Choroid plexus epithelial cell (primary cell): ENCODE measurements around the gene CDK5RAP2.

Experiments
- DNase-seq: peaks from one replicate; pipeline ENCODE4 v3.0.0-alpha.2; 2010; ENCODE audit warnings: low read depth
- H3K4me3 ChIP-seq: 2 replicates; pipeline ENCODE4 v1.5.1; 2011; ENCODE audit warnings: low read depth, mild to moderate bottlenecking, control low read depth, low read length, moderate library complexity
- TF ChIP-seq, protein P1 (sequence below): conservative IDR thresholded peaks from 2 replicates; pipeline ENCODE4 v1.5.1; 2011; ENCODE audit warnings: low read depth, mild to moderate bottlenecking, control low read depth, inconsistent platforms, low read length, moderate library complexity

CDK5RAP2 gene

DNA sequence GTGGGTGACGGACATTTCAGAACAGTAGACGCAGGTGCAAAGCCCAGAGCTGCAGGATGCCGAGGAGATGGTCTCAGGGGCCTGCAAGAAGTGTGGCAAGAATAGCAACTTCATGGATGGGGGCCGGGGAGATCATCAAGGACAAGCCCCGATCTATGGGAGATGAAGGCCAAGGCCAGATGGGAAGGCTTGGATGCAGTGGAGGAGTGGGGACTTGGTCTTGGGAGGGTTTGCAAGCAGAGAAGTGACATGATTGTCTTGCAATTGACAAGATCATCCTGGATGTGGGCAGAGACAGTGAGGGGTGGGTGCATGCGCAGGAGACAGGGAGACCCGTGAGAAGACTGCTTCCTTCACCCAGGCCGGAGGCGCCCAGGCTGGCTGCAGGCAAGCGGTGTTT, 198.1 kb downstream of the CDK5RAP2 start:
- DNase-seq, result no peak
- H3K4me3 ChIP-seq, result no peak overlapping the region
- TF ChIP-seq, protein P1, sequence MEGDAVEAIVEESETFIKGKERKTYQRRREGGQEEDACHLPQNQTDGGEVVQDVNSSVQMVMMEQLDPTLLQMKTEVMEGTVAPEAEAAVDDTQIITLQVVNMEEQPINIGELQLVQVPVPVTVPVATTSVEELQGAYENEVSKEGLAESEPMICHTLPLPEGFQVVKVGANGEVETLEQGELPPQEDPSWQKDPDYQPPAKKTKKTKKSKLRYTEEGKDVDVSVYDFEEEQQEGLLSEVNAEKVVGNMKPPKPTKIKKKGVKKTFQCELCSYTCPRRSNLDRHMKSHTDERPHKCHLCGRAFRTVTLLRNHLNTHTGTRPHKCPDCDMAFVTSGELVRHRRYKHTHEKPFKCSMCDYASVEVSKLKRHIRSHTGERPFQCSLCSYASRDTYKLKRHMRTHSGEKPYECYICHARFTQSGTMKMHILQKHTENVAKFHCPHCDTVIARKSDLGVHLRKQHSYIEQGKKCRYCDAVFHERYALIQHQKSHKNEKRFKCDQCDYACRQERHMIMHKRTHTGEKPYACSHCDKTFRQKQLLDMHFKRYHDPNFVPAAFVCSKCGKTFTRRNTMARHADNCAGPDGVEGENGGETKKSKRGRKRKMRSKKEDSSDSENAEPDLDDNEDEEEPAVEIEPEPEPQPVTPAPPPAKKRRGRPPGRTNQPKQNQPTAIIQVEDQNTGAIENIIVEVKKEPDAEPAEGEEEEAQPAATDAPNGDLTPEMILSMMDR, result no peak

DNA sequence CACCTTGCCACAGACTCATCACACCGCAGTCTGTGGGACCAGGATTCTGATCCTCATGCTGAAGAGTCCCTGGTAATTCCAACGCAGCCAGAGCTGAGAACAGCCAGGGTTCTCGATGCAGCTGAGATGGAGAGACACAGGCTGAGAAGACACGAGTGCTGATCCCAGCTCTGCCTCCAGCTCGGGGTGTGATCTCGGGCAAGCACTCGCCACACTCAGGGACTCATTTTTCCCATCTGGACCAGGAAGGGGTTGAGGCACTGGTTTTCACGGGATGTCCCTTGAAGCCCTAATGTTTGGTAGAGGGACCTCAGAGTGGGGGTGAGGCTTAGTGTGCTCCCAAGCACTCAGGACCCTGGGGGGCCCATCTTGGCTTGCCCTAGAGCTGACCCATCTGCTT, 200.4 kb downstream of the CDK5RAP2 start:
- no peak overlapping the region for H3K4me3 ChIP-seq
- DNase-seq, result no peak
- TF ChIP-seq, protein P1, result no peak

DNA sequence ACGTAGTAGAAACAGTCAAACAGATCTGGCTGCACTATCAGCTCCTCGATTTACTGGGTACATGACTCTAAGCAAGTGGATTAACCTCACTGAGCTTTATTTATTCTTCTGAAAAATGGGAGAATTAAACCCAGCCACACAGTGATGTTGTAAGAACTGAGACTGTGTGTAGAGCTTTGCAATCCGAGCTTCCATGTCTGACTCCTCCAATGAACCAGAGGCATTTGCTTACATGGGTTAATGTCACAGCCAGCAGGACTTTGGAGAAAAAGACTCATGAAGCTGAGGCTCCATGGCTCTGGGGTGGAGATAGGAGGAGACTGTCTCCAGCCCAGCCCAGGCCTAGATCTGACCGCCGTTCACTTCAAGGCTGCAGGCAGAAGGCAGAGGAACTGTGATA, 201.3 kb downstream of the CDK5RAP2 start:
- H3K4me3 ChIP-seq, result no peak overlapping the region
- peak; percentile 26 for DNase-seq
- TF ChIP-seq, protein P1, result no peak

DNA sequence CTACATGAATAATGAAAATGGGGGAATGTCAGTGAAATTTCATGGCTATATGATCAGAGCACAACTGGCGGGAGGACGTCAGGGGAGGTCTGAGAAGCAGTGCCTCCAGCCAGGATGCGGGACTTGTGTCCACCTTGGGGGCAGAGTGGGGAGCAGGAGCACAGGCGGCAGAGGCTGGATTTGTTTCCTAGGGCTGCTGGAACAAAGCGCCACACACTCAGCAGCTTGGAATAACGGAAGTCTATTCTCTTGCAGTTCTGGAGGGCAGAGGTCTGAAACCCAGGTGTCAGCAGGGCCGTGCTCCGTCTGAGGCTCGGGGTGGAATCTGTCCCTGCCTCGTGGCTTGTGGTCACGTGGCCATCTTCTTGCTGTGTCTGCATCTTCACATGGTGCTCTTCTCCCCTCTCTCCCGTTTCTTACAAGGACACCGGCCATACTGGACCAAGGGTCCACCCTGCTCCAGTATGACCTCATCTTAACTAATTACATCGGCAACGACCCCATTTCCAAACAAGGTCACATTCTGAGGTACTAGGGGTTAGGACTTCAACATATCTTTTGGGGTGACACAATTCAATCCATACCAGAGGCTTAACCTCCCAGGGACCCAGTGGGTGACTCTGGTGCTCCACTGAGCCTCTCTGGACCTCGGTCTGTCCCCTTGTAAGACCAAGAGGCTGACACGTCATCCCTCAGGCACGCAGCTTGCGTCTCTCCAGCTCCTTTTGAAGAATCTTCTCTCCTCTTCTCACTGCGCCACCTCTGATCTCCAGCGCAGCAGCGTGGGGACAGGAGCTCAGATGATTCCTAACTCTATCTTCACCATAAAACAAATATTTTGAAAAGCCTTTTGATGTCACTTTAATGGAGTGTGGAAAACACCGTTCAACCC, 202.5 kb downstream of the CDK5RAP2 start:
- H3K4me3 ChIP-seq, result no peak overlapping the region
- TF ChIP-seq, protein P1, result no peak
- no peak for DNase-seq

DNA sequence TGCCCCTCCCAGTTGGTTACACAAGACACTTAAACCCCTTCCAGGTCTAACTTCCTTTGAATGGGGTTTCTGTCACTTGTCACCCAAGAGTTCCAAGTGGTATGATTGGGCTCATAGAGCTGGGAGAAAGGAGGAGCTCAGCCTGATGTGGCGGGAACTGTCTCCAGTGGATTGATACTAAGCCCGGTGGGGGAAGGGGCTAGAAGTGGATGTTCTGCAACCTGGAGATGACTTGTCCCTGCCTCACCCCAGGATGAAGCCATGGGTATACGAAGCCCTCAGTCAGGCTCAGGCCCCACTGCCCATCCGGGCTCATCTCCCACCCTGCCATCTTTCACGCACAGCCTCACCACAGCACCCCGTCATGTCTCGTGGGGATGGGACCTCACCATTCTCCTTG, 203.9 kb downstream of the CDK5RAP2 start:
- no peak for DNase-seq
- TF ChIP-seq, protein P1, result no peak

DNA sequence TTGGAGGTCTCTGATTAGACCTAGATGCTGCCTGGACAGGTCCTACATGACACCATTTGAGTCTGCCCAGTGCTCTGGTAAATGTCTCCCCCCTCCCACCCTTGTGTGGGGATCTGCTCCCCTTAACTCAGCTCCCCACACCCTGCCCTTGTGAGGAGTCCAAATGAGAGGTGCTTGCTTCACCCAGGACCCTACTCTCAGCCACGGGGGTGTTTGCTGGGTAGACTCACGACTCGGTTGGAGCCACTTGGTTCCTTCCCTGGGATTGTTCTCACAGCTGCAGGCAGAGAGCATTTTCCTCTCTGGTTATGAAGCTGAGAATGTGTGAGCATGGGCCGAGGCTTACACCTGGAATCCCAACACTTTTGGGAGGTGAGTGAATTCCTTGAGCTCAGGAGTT, 204.7 kb downstream of the CDK5RAP2 start:
- DNase-seq, result no peak
- H3K4me3 ChIP-seq, result no peak overlapping the region
- TF ChIP-seq, protein P1, result no peak

More for the DNA sequence above, 203.9 kb downstream of the CDK5RAP2 start:
- no peak overlapping the region for H3K4me3 ChIP-seq

DNA sequence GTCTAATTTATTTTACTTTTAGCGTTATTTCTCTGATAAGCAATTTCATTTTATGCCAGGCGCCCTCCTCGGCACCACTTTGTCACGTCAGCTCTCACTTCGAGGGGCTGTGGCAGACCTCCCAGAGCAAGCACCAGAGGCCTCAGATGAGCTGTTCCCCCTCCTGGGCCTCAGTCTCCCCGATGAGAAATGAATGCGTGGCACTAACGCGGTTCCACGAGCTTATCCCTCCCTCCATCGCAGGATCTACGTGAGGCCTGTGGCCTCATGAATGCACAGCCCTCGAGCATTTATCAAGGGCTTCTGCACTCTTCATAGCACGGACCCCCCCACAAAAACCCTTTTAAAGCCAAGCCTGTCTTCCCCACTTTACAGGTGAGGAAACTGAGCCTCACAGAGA, 205.2 kb downstream of the CDK5RAP2 start:
- TF ChIP-seq, protein P1, result no peak
- H3K4me3 ChIP-seq, result no peak overlapping the region

More for the DNA sequence above, 205.2 kb downstream of the CDK5RAP2 start:
- DNase-seq, result no peak
